HFF-Myc (cell line): ENCODE measurements around the gene SEMA4F.
A peak's percentile ranks its signal among the peaks of the same experiment; 100 is the strongest.

Source experiments
- DNase-seq: peaks from one replicate; pipeline ENCODE4 v3.0.0-alpha.2; 2011; ENCODE audit warnings: low read depth; ENCODE audit errors: extremely low read depth
- H3K4me3 ChIP-seq: replicated peaks from 2 replicates; pipeline ENCODE4 v1.5.1; 2011; ENCODE audit warnings: low read depth, mild to moderate bottlenecking, control low read depth, low read length
- CTCF ChIP-seq: IDR thresholded peaks from 2 replicates; pipeline ENCODE4 v1.5.1; 2012; ENCODE audit warnings: mild to moderate bottlenecking, low read depth, low read length, control low read depth; ENCODE audit errors: missing control alignments

SEMA4F gene

GRCh38 chr2:74676331-74676730, 22.3 kb downstream of the SEMA4F start:
- DNase-seq: no peak
- no peak for TF ChIP-seq CTCF
- H3K4me3 ChIP-seq: no peak overlapping the region

GRCh38 chr2:74679615-74680014, 25.6 kb downstream of the SEMA4F start:
- no peak for DNase-seq
- no peak for TF ChIP-seq CTCF
- H3K4me3 ChIP-seq: no peak overlapping the region

- DNase-seq: no peak
- no peak overlapping the region for H3K4me3 ChIP-seq
- TF ChIP-seq CTCF: no peak
Observed at GRCh38 chr2:74682501-74682900, 28.5 kb downstream of the SEMA4F start.

- TF ChIP-seq CTCF: no peak
- DNase-seq: no peak
- no peak overlapping the region for H3K4me3 ChIP-seq
Observed at GRCh38 chr2:74685408-74685807, 31.4 kb downstream of the SEMA4F start.

GRCh38 chr2:74688881-74689280, 34.8 kb downstream of the SEMA4F start:
- no peak for DNase-seq
- TF ChIP-seq CTCF: no peak
- no peak overlapping the region for H3K4me3 ChIP-seq

GRCh38 chr2:74689671-74690070, 35.6 kb downstream of the SEMA4F start:
- DNase-seq: no peak
- TF ChIP-seq CTCF: no peak
- no peak overlapping the region for H3K4me3 ChIP-seq

GRCh38 chr2:74690571-74690970, 36.5 kb downstream of the SEMA4F start:
- H3K4me3 ChIP-seq: no peak overlapping the region
- peak; percentile 69 for TF ChIP-seq CTCF
- DNase-seq: peak; percentile 44
